ENCODE measurements around the gene MLLT1.

GRCh38 chr19:6233827-6234511 is 45.8 kb downstream of the MLLT1 start:
- TF ChIP-seq, protein P1, sequence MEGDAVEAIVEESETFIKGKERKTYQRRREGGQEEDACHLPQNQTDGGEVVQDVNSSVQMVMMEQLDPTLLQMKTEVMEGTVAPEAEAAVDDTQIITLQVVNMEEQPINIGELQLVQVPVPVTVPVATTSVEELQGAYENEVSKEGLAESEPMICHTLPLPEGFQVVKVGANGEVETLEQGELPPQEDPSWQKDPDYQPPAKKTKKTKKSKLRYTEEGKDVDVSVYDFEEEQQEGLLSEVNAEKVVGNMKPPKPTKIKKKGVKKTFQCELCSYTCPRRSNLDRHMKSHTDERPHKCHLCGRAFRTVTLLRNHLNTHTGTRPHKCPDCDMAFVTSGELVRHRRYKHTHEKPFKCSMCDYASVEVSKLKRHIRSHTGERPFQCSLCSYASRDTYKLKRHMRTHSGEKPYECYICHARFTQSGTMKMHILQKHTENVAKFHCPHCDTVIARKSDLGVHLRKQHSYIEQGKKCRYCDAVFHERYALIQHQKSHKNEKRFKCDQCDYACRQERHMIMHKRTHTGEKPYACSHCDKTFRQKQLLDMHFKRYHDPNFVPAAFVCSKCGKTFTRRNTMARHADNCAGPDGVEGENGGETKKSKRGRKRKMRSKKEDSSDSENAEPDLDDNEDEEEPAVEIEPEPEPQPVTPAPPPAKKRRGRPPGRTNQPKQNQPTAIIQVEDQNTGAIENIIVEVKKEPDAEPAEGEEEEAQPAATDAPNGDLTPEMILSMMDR (IDR thresholded peaks at IDR 0.05), result no peak
- TF ChIP-seq POLR2A (IDR thresholded peaks at IDR 0.05), result no peak

All from lower leg skin (tissue), 3 donors.